GM12865 (cell line): ENCODE results near the gene ASXL2.
A peak's percentile ranks its signal among the peaks of the same experiment; 100 is the strongest.
"Not testable (repeated sequence)": the region's sequence is repeated elsewhere in the genome, so short reads cannot be mapped to it uniquely, and the experiment has no call there.

Experiments used
- DNase-seq: peaks from one replicate; pipeline ENCODE4 v3.0.0; 2010; ENCODE audit warnings: low read depth
- H3K4me3 ChIP-seq: 2 replicates; pipeline ENCODE4 v1.5.1; 2011; ENCODE audit warnings: mild to moderate bottlenecking, low read depth, low read length, control low read depth
- TF ChIP-seq, protein P1 (sequence below): IDR thresholded peaks from 2 replicates; pipeline ENCODE4 v1.5.1; 2011; ENCODE audit warnings: low read length, control low read depth, low read depth, inconsistent platforms; ENCODE audit not compliant: insufficient read depth; ENCODE audit errors: missing control alignments

Gene ASXL2

DNA sequence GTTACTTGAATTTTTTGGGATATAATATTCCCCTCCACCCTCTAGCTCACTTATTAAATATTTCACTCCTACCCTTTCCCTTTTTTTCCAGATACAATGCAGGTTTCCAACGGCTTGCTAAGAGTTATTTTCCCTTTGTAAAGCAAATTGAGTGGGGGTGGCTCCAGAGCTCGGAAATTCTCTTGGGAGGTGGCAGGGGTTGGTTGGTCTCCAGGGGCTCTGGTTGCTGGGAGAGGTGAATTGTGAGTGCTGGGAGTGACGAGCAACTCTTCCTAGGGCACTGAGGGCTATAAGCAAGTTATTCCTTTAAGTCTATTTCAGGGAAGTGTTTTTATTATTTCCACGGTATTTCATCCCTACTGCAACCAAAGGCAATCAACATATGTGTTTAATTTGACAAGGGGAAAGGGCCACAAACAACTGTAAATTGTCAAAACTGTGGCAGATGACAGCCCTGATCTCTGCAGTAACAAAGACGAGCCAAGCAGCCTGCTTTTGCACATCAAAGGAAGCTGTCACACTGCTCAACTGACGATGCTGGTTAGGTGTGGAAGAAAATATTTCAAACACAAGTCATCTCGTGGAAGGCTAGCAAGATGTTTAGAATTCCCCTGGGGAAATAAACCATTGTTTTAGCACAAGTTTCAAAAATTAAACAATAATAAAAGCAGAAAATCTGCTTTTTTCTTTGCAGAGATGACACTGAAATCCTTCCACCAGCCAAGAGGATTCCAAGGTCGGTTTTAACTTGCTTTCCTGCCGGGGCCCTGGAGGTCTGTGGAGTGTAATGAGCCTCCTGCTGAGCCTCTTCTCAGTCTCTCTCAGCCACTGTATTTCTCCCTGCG is 34.8 kb upstream of the ASXL2 start:
- TF ChIP-seq, protein P1, sequence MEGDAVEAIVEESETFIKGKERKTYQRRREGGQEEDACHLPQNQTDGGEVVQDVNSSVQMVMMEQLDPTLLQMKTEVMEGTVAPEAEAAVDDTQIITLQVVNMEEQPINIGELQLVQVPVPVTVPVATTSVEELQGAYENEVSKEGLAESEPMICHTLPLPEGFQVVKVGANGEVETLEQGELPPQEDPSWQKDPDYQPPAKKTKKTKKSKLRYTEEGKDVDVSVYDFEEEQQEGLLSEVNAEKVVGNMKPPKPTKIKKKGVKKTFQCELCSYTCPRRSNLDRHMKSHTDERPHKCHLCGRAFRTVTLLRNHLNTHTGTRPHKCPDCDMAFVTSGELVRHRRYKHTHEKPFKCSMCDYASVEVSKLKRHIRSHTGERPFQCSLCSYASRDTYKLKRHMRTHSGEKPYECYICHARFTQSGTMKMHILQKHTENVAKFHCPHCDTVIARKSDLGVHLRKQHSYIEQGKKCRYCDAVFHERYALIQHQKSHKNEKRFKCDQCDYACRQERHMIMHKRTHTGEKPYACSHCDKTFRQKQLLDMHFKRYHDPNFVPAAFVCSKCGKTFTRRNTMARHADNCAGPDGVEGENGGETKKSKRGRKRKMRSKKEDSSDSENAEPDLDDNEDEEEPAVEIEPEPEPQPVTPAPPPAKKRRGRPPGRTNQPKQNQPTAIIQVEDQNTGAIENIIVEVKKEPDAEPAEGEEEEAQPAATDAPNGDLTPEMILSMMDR: no peak
- DNase-seq: no peak
- H3K4me3 ChIP-seq: no peak overlapping the region

DNA sequence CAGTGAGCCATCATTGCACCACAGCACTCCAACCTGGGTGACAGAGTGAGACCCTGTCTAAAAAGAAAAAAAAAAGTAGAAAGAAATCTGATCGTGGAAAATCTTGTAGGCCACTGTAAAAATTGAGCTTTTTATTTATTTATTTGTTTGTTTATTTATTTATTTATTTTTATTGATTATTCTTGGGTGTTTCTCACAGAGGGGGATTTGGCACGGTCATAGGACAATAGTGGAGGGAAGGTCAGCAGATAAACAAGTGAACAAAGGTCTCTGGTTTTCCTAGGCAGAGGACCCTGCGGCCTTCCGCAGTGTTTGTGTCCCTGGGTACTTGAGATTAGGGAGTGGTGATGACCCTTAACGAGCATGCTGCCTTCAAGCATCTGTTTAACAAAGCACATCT is 31.3 kb upstream of the ASXL2 start:
- H3K4me3 ChIP-seq, DNase-seq: not testable (repeated sequence)

DNA sequence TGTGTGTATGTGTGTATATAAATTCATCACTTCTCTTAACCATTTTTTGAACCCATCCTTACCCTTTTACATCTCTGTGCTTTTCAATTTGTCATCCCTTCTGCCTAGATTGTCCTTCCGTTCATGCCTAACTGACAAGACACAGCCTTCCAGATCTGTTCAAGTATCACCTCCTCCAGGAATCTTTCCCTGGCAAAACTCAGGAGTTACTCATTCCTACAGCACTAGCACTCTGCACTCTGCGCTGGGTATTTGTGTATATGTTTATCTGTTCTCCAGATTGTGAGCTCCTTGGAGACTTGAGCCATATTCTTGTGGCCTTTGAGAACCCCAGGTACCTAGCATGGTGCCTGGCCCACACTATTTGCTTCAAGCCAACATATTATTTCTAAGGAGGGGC is 26.8 kb upstream of the ASXL2 start:
- no peak for DNase-seq
- no peak overlapping the region for H3K4me3 ChIP-seq
- TF ChIP-seq, protein P1: no peak

DNA sequence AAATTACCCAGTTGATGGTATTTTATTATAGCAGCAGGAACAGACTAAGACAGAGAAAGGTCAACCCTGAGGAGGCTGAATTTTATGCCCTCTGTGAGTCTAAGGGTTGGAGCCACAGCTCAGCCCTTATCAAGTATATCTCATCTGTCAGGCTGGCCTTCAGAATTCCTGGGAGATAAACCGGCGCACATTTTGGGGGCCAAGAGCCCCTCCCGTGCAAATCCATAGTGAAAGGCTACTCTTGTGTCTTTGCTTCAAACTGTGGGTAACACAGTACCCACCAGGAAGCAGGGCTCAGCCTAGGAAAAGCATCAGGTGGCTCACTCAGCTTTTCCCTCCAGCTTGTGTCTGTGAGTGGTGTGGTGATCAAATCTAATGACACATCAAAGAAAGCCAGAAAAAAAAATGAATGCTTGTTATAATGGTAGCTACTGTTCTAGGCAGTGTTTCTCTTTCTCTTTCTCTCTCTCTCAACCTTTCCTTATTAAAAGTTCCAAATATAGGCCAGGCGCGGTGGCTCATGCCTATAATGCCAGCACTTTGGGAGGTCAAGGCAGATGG is 25.0 kb upstream of the ASXL2 start:
- no peak for DNase-seq
- H3K4me3 ChIP-seq: no peak overlapping the region
- TF ChIP-seq, protein P1: no peak

DNA sequence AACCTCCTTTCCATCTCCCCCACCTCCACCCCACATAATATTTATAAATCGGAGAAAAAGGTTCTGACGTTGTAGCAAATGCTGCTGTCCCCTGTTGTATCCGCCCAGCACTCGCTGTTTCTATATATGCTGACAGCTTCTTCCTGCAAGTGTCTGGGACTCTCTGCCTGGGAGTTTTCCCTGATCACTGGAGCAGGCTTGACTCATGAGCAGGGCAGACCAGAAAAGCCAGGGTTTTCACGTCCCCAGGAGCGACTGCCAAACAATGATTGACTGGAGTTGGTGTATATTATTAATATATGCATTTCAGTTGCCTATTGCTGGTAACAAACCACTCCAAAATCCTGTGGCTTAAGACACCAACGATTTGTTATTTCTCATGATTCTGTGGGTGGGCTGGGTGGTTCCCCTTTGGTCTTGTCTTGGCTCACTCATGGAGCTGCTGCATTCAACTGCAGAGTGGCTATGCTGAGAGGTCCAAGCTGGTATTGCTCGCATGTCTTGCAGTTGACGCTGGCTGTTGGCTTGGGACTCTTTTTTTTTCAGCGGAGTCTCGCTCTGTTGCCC is 21.2 kb upstream of the ASXL2 start:
- no peak for DNase-seq
- TF ChIP-seq, protein P1: no peak
- H3K4me3 ChIP-seq: no peak overlapping the region

DNA sequence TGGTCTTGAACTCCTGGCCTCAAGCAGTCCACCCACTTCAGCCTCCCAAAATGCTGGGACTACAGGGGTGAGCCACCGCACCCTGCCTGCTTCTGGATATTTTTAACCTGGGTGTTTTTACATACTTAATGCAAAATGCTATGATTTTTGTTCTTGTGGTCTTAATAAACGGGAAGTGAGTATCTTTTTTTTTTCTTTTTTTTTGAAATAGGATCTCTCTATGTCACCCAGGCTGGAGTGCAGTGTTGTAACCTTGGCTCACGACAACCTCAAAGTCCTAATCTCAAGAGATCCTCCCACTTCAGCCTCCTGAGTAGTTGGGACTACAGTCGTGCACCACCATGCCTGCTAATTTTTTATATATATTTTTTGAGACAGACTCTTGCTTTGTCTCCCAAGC is 19.2 kb upstream of the ASXL2 start:
- peak; percentile 14 for DNase-seq
- TF ChIP-seq, protein P1: no peak
- no peak overlapping the region for H3K4me3 ChIP-seq

DNA sequence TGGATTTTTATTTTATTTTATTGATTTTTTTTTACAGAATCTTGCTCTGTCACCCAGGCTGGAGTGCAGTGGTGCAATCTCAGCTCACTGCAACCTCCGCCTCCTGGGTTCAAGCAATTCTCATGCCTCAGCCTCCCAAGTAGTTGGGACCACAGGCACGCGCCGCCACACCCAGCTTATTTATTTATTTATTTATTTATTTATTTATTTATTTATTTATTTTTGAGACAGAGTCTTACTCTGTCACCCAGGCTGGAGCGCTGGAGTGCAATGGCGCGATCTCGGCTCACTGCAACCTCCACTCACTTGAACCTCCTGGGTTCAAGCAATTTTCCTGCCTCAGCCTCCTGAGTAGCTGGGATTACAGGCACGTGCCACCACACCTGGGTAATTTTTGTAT is 18.0 kb upstream of the ASXL2 start:
- not testable (repeated sequence) for DNase-seq, H3K4me3 ChIP-seq

DNA sequence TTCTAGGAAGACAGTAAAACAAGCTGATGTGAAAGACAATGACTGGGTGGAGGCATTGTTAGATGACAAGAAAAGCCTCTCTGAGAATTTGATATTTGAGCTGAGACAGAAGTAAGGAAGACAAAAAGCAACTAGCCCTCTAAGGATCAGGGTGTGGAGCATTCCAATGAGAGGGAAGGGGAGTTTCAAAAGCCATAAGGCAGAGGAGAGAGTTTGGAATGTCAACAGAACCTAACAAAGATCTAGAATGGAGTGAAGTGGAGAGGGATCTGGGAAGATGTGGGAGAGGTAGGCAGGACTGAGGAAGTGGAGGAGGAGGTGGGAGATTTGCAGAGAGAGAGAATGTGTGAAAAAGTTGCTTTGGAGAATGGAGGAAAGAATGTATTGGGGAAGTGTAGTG is 17.3 kb upstream of the ASXL2 start:
- TF ChIP-seq, protein P1: no peak
- no peak overlapping the region for H3K4me3 ChIP-seq
- no peak for DNase-seq
